ENCODE measurements around the gene PRRG2.
A peak's percentile ranks its signal among the peaks of the same experiment; 100 is the strongest.

Gene PRRG2

GRCh38 chr19:49557641-49558325, 23.3 kb upstream of the PRRG2 start:
- DNase-seq (ENCODE audit: low read depth), result no peak

- no peak for DNase-seq (ENCODE audit: low read depth)
Measured at GRCh38 chr19:49558591-49558990, 22.5 kb upstream of the PRRG2 start.

GRCh38 chr19:49559443-49559842, 21.7 kb upstream of the PRRG2 start:
- no peak for DNase-seq (ENCODE audit: low read depth)

GRCh38 chr19:49559928-49560327, 21.2 kb upstream of the PRRG2 start:
- no peak for DNase-seq (ENCODE audit: low read depth)

- no peak for DNase-seq (ENCODE audit: low read depth)
Measured at GRCh38 chr19:49560358-49560900, 20.7 kb upstream of the PRRG2 start.

- no peak for DNase-seq (ENCODE audit: low read depth)
Measured at GRCh38 chr19:49564616-49565045, 16.5 kb upstream of the PRRG2 start.

GRCh38 chr19:49565261-49565660, 15.9 kb upstream of the PRRG2 start:
- no peak for DNase-seq (ENCODE audit: low read depth)

GRCh38 chr19:49566302-49566701, 14.8 kb upstream of the PRRG2 start:
- no peak for DNase-seq (ENCODE audit: low read depth)

GRCh38 chr19:49567861-49568441, 13.2 kb upstream of the PRRG2 start:
- no peak for DNase-seq (ENCODE audit: low read depth)

GRCh38 chr19:49570138-49570856, 10.8 kb upstream of the PRRG2 start:
- DNase-seq (ENCODE audit: low read depth), result no peak

- no peak for DNase-seq (ENCODE audit: low read depth)
Measured at GRCh38 chr19:49570997-49571676, 10.0 kb upstream of the PRRG2 start.

- DNase-seq (ENCODE audit: low read depth), result no peak
Measured at GRCh38 chr19:49573009-49573408, 8.1 kb upstream of the PRRG2 start.

GRCh38 chr19:49573425-49573824, 7.7 kb upstream of the PRRG2 start:
- no peak for DNase-seq (ENCODE audit: low read depth)

GRCh38 chr19:49574206-49574755, 6.8 kb upstream of the PRRG2 start:
- DNase-seq (ENCODE audit: low read depth), result no peak

- DNase-seq (ENCODE audit: low read depth), result no peak
Measured at GRCh38 chr19:49579193-49579592, 1.9 kb upstream of the PRRG2 start.

GRCh38 chr19:49579947-49580263, 1.2 kb upstream of the PRRG2 start:
- no peak for DNase-seq (ENCODE audit: low read depth)

- DNase-seq (ENCODE audit: low read depth), result peak; percentile 89
Measured at GRCh38 chr19:49580264-49581006, 681 bp upstream of the PRRG2 start, which contains the start of gene NOSIP. TSS of gene NOSIP (minus strand) at chr19:49580556. CDS start at chr19:49560691, 19,865 bp downstream.

- DNase-seq (ENCODE audit: low read depth), result no peak
Measured at GRCh38 chr19:49583239-49583638, 2.1 kb downstream of the PRRG2 start.

GRCh38 chr19:49585023-49585422, 3.9 kb downstream of the PRRG2 start:
- DNase-seq (ENCODE audit: low read depth), result no peak

- DNase-seq (ENCODE audit: low read depth), result no peak
Measured at GRCh38 chr19:49587227-49587626, 6.1 kb downstream of the PRRG2 start.

- DNase-seq (ENCODE audit: low read depth), result no peak
Measured at GRCh38 chr19:49588365-49589122, 7.4 kb downstream of the PRRG2 start.

Data from stimulated activated CD8-positive, alpha-beta memory T cell treated with anti-CD3 and anti-CD28 coated beads, Interleukin-15, amount 100 ng/mL, for 24 hours (primary cell).